Astrocyte (in vitro differentiated cells and primary cell): Measurements from ENCODE around the gene ZNF593OS.

ENCODE experiments used
- CTCF ChIP-seq: IDR thresholded peaks from 2 replicates; pipeline ENCODE4 v1.5.1; 2011; ENCODE audit warnings: low read depth, mild to moderate bottlenecking, inconsistent platforms, low read length, moderate library complexity; ENCODE audit not compliant: insufficient read depth
- EZH2 ChIP-seq: IDR thresholded peaks from 2 replicates; pipeline ENCODE4 v1.6.1; 2012; ENCODE audit warnings: mild to moderate bottlenecking, low read length, inconsistent platforms; ENCODE audit not compliant: insufficient read depth

DNA sequence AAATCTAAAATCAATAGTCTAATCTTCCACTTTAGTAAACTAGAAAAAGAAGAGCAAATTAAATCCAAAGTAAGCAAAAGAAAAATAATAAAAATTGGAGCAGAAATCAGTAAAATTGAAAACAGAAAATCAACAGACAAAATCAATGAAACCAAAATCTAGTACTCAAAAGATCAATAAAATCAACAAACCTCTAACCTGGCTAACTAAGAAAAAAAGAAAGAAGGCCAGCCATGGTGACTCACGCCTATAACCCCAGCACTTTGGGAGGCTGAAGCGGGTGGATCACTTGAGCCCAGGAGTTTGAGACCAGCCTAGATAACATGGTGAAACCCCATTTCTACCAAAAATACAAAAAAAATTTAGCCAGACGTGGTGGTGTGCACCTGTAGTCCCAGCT is 37.2 kb downstream of the ZNF593OS start:
- TF ChIP-seq CTCF = no peak
- TF ChIP-seq EZH2 = no peak
